Measurements from ENCODE around the gene DRC7.

Gene DRC7

DNA sequence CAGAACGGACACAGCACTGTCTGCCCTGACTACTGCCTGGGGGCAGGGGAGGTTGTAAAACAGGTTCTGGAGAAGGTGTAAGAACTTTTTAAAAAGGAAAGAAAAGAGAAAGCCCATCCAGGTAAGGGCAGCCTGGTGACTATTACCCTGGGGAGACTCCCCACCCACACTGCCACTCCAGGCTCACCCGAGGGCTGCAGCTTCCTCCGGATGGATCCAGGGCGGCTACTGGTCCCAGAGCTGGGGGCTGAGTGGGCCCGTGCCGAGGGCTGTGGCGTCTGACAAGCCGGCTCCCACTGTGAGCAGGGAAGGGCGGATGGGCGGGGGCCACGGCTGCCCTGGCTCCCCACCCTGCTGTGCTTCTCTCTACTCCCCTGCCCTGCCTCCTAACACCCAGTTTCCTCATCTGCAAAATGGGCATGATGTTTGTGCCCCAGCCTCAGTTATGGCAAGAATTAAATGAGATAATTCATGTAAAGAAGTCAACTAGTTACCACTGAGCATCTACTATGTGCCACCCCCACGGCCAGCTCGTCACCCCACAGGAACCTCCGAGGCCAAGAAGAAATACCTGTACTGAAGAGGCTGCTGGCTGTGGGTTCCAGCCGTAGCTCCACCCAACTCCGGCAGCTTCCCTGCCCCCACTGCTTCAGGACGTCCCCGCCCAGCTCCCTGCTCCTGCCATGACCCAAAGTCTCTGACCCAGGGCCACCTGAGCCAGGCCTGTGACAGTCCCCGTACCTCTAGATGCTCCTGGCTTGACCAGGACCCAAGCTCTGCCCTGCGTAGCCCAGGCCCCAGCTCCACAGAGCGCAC lies 65.1 kb downstream of the DRC7 start:
- no peaks in the 10 kb centered on the region for H3K9me3 ChIP-seq (ENCODE audit: control insufficient read depth, insufficient read depth, low read length)
- TF ChIP-seq, protein P1, sequence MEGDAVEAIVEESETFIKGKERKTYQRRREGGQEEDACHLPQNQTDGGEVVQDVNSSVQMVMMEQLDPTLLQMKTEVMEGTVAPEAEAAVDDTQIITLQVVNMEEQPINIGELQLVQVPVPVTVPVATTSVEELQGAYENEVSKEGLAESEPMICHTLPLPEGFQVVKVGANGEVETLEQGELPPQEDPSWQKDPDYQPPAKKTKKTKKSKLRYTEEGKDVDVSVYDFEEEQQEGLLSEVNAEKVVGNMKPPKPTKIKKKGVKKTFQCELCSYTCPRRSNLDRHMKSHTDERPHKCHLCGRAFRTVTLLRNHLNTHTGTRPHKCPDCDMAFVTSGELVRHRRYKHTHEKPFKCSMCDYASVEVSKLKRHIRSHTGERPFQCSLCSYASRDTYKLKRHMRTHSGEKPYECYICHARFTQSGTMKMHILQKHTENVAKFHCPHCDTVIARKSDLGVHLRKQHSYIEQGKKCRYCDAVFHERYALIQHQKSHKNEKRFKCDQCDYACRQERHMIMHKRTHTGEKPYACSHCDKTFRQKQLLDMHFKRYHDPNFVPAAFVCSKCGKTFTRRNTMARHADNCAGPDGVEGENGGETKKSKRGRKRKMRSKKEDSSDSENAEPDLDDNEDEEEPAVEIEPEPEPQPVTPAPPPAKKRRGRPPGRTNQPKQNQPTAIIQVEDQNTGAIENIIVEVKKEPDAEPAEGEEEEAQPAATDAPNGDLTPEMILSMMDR (IDR thresholded peaks at IDR 0.05; ENCODE audit: low read depth, low read length, poor library complexity, severe bottlenecking) = no peak
- no peak for TF ChIP-seq EZH2phosphoT487 (IDR thresholded peaks at IDR 0.05; ENCODE audit: borderline replicate concordance, low read length)
- no peaks in the 10 kb centered on the region for H3K79me2 ChIP-seq (ENCODE audit: control insufficient read depth, low read length)
- peaks cover 9% of the 10 kb centered on the region; the same call in 1 of the 2 replicates for H3K36me3 ChIP-seq (ENCODE audit: control insufficient read depth, low read length)
- H3F3A ChIP-seq (ENCODE audit: control insufficient read depth, insufficient read depth) = no peaks in the 10 kb centered on the region
- H3K4me3 ChIP-seq (ENCODE audit: low read length) = no peak overlapping the region
- H3K27ac ChIP-seq (ENCODE audit: low read depth, low read length) = no peak overlapping the region
- no peaks in the 10 kb centered on the region for H3K27me3 ChIP-seq (ENCODE audit: control insufficient read depth, low read length)
- no peaks in the 10 kb centered on the region for H4K20me1 ChIP-seq (ENCODE audit: control insufficient read depth, insufficient read depth, low read depth, low read length)
- H3K9me2 ChIP-seq (replicated peaks; ENCODE audit: control insufficient read depth, low read length) = no peaks in the 10 kb centered on the region
- H3K4me2 ChIP-seq (ENCODE audit: low read length) = no peak overlapping the region
- H3K4me1 ChIP-seq (ENCODE audit: control insufficient read depth, low read length) = peaks cover 4% of the 10 kb centered on the region; the same call in 1 of the 2 replicates

DNA sequence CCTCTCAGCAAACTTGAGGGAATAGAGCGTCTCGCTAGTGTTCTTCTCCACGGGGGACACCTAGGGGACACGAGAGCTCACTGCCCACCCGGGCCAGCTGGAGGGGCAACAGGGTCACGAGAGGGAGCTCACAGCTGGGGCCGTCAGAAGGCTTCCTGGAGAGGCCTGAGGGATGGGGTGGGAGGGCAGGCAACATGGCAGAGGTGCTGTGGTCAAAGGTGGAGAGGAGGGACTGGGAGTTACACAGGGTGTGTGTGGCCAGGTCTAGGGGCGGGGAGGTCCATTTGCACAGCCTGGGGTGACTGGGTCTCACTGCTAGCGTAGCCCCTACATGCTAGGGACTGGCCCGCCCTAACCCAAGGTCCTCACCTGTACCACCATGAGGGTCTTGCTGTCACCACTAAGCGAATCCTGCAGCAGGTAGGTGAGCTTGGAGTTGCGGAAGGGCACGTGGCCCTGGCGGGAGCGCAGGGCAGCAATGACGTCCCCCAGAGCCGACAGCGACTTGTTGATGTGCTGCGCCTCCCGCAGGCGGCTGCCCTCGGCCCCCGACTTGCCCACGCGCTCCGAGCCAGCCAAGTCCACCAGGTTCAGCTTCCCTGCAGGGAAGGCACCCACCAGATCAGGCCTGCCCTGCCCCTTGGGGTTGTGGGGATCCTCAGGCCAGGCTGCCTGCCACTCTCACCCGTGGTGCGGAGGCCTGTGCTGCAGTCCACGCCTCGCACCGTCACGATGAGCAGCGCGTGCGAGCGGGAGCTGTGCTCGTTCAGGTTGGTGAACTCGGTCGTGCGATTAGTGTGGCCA lies 66.0 kb downstream of the DRC7 start:
- Histone ChIP-seq H3K4me1 (ENCODE audit: control insufficient read depth, low read length) (peaks cover 10% of the 10 kb centered on the region; the same call in 1 of the 2 replicates), H3K4me2 (ENCODE audit: low read length) (no peak overlapping the region), H3F3A (ENCODE audit: control insufficient read depth, insufficient read depth) (no peaks in the 10 kb centered on the region), H3K4me3 (ENCODE audit: low read length) (no peak overlapping the region), H3K79me2 (ENCODE audit: control insufficient read depth, low read length) (no peaks in the 10 kb centered on the region), H3K9me2 (replicated peaks; ENCODE audit: control insufficient read depth, low read length) (no peaks in the 10 kb centered on the region), H3K36me3 (ENCODE audit: control insufficient read depth, low read length) (peaks cover 7% of the 10 kb centered on the region; the same call in 1 of the 2 replicates), H3K27me3 (ENCODE audit: control insufficient read depth, low read length) (no peaks in the 10 kb centered on the region), H4K20me1 (ENCODE audit: control insufficient read depth, insufficient read depth, low read depth, low read length) (no peaks in the 10 kb centered on the region), H3K9me3 (ENCODE audit: control insufficient read depth, insufficient read depth, low read length) (no peaks in the 10 kb centered on the region), H3K27ac (ENCODE audit: low read depth, low read length) (no peak overlapping the region)
- TF ChIP-seq, protein P1 (IDR thresholded peaks at IDR 0.05; ENCODE audit: low read depth, low read length, poor library complexity, severe bottlenecking) = no peak
- TF ChIP-seq EZH2phosphoT487 (IDR thresholded peaks at IDR 0.05; ENCODE audit: borderline replicate concordance, low read length) = no peak

DNA sequence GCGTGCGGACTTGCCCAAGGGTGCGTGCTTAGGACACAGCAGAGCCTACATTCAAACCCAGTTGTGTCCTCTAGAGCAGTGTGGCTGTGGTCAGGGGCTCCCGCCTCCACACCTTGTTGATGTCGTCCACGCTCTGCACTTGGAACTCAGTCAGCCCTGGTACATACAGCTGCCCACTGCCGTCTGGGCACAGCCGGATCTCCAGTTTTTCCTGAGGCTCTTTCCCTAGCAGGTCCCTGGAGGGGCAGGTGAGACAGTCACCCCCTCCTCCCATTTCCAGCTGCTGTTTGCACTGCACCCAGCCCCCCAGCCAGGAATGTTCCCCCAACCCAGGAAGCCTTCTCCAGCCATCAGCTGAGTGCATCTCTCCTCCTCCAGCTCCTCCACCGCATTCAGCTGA lies 66.7 kb downstream of the DRC7 start:
- H3F3A ChIP-seq (ENCODE audit: control insufficient read depth, insufficient read depth) = no peaks in the 10 kb centered on the region
- no peak overlapping the region for H3K27ac ChIP-seq (ENCODE audit: low read depth, low read length)
- no peak overlapping the region for H3K4me2 ChIP-seq (ENCODE audit: low read length)
- H3K27me3 ChIP-seq (ENCODE audit: control insufficient read depth, low read length) = no peaks in the 10 kb centered on the region
- TF ChIP-seq, protein P1 (IDR thresholded peaks at IDR 0.05; ENCODE audit: low read depth, low read length, poor library complexity, severe bottlenecking) = no peak
- no peak for TF ChIP-seq EZH2phosphoT487 (IDR thresholded peaks at IDR 0.05; ENCODE audit: borderline replicate concordance, low read length)
- peaks cover 10% of the 10 kb centered on the region; the same call in 1 of the 2 replicates for H3K4me1 ChIP-seq (ENCODE audit: control insufficient read depth, low read length)
- H3K9me2 ChIP-seq (replicated peaks; ENCODE audit: control insufficient read depth, low read length) = no peaks in the 10 kb centered on the region
- H3K79me2 ChIP-seq (ENCODE audit: control insufficient read depth, low read length) = no peaks in the 10 kb centered on the region
- H4K20me1 ChIP-seq (ENCODE audit: control insufficient read depth, insufficient read depth, low read depth, low read length) = no peaks in the 10 kb centered on the region
- H3K36me3 ChIP-seq (ENCODE audit: control insufficient read depth, low read length) = peaks cover 5% of the 10 kb centered on the region; the same call in 1 of the 2 replicates
- H3K4me3 ChIP-seq (ENCODE audit: low read length) = no peak overlapping the region
- no peaks in the 10 kb centered on the region for H3K9me3 ChIP-seq (ENCODE audit: control insufficient read depth, insufficient read depth, low read length)

Measured in DOHH2 (cell line).